WI38 (cell line): Measurements from ENCODE around the gene STX16.

ENCODE experiments used
- H3K4me3 ChIP-seq: 2 replicates; pipeline ENCODE4 v1.5.1; 2011; ENCODE audit warnings: low read depth, mild to moderate bottlenecking, control low read depth, low read length
- TF ChIP-seq, protein P1 (sequence below): IDR thresholded peaks from 2 replicates; pipeline ENCODE4 v1.5.1; 2012; ENCODE audit warnings: low read depth, mild to moderate bottlenecking, control low read depth, low read length

Gene STX16

GRCh38 chr20:58670659-58671058 is 19.6 kb downstream of the STX16 start:
- TF ChIP-seq, protein P1, sequence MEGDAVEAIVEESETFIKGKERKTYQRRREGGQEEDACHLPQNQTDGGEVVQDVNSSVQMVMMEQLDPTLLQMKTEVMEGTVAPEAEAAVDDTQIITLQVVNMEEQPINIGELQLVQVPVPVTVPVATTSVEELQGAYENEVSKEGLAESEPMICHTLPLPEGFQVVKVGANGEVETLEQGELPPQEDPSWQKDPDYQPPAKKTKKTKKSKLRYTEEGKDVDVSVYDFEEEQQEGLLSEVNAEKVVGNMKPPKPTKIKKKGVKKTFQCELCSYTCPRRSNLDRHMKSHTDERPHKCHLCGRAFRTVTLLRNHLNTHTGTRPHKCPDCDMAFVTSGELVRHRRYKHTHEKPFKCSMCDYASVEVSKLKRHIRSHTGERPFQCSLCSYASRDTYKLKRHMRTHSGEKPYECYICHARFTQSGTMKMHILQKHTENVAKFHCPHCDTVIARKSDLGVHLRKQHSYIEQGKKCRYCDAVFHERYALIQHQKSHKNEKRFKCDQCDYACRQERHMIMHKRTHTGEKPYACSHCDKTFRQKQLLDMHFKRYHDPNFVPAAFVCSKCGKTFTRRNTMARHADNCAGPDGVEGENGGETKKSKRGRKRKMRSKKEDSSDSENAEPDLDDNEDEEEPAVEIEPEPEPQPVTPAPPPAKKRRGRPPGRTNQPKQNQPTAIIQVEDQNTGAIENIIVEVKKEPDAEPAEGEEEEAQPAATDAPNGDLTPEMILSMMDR, result no peak
- no peak overlapping the region for H3K4me3 ChIP-seq

GRCh38 chr20:58673119-58673518 is 22.0 kb downstream of the STX16 start:
- H3K4me3 ChIP-seq, result no peak overlapping the region
- TF ChIP-seq, protein P1, result no peak

GRCh38 chr20:58675146-58675584 is 24.1 kb downstream of the STX16 start:
- TF ChIP-seq, protein P1, result no peak
- no peak overlapping the region for H3K4me3 ChIP-seq

GRCh38 chr20:58675641-58676040 is 24.6 kb downstream of the STX16 start:
- no peak overlapping the region for H3K4me3 ChIP-seq
- TF ChIP-seq, protein P1, result no peak

DNA sequence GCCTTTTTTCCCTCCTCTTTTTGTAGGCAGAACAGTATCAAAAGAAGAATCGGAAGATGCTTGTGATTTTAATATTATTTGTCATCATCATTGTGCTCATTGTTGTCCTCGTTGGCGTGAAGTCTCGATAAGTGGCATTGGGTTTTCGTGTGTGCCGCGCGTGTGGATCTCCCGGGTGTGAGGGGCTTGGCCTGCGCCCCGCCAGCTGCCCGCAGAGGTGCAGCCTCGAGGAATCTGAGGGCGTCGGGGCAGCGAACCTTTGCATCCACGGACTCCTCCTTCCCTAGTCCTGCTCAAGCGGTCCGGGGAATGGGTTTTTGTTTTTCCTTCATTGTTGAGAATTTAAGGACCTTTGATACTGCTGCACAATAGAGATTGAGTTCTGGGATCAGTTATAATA is 25.1 kb downstream of the STX16 start:
- no peak overlapping the region for H3K4me3 ChIP-seq
- TF ChIP-seq, protein P1, result no peak

DNA sequence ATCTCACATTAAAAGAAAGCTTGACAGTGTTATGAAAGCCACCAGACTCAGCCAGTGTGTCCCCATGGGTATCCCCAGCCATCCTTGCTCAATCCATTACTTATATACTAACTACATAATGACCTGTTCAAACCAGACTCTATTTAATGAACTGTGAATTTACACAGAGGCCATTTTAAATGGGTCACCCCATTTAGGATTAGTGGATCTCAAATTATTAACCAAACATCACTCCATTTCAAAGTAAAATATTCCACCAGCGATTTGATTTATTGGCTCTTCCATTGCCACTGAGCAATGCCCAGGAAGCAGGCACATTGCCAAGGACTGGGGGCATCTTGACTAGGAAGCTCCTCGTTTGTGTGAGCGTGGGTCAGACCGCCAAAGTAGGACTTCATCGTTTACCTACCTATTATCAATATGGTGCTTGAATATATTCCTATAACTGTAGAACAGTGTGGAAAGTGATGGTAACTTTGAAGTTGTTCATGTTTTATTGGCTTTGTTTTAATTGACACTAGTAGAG is 26.1 kb downstream of the STX16 start:
- TF ChIP-seq, protein P1, result no peak
- no peak overlapping the region for H3K4me3 ChIP-seq

GRCh38 chr20:58677808-58678207 is 26.7 kb downstream of the STX16 start:
- TF ChIP-seq, protein P1, result no peak
- no peak overlapping the region for H3K4me3 ChIP-seq
